GM08714 (cell line): ENCODE measurements around the gene FNBP1L.

Experiments used
- H3K4me3 ChIP-seq: fragments of 200-500 bp; sonication (Bioruptor generic); 2 replicates; pipeline ENCODE4 v1.5.1; 2014; ENCODE audit warnings: mild to moderate bottlenecking, low read length, inconsistent platforms
- ZNF274 ChIP-seq: IDR thresholded peaks from 2 replicates; pipeline ENCODE4 v1.6.1; 2012; ENCODE audit warnings: mild to moderate bottlenecking, low read depth, low read length

Gene FNBP1L

DNA sequence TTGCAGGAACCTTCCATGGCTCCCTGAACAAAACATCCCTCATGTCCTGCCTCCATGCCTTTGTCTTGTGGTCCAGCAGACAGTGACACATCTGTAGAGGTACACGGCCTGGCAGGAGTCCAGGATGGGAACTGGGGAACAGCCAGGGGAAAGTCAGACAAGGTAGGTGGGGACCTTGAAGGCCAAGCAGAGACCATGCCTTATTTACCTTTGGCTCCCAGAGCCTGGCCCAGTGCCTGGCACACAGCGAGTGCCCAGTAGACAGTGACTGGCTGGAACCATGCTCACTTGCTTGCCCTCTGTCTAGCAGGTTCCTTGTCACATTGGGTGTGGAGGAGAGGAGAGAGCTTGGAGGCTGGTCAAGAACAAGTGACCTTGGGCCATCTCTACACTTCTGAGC is 152.7 kb downstream of the FNBP1L start:
- no peak for TF ChIP-seq ZNF274
- no peak overlapping the region for H3K4me3 ChIP-seq

DNA sequence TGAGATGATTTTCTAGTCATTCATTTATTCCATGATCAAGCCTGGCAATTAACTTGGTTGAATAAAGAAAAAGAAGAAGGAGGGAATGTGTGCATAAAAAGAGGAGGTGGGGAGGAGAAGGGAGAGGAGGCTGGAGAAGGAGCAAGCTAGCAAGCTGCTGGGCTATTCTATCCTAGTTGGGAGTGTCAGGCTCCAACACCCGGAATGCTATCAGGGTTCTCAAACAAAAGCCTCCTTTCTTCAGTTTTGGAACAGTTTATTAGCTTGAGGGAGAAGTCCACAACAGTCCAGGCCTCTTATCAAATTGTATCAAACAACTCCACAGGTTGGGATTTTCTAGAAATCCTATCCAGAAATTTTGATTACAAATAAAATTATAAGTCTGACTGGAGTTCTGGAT is 153.8 kb downstream of the FNBP1L start:
- no peak for TF ChIP-seq ZNF274
- no peak overlapping the region for H3K4me3 ChIP-seq

DNA sequence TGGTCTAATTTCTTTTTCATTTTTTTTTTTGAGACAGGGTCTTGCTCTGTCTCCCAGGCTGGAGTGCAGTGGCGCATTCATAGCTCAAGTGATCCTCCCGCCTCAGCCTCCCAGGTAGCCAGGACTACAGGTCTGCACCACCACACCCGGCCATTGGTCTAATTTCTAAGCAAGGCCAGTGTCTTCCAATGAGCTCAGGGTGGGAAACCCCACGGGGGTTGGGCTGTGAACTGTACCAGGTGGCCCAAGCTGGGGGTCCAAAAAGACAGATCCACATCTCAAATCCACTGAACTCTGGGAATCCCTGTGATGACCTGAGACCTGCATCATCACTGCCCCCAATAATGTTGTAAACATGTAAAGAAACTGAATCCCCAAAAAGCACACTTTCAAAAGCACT is 154.2 kb downstream of the FNBP1L start:
- no peak for TF ChIP-seq ZNF274
- no peak overlapping the region for H3K4me3 ChIP-seq

DNA sequence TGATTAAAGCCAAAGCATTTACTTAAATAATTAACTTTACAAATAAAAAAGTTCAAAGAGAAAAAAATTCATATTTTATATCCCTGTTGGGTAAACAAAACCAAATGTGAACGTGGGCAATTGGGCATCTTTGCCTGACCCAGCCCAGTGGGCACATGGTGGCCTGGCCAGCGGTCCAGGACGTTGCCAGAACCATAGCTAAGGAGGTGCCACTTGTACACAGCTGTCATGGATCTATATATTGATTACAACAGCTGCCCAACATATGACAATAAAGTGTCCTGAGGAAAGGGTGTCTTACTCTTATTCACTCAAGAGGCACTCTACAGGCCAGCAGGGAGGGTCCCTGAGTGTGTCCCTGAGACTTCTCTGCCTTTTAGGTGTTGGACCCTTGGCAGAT is 155.2 kb downstream of the FNBP1L start:
- no peak for TF ChIP-seq ZNF274
- no peak overlapping the region for H3K4me3 ChIP-seq

DNA sequence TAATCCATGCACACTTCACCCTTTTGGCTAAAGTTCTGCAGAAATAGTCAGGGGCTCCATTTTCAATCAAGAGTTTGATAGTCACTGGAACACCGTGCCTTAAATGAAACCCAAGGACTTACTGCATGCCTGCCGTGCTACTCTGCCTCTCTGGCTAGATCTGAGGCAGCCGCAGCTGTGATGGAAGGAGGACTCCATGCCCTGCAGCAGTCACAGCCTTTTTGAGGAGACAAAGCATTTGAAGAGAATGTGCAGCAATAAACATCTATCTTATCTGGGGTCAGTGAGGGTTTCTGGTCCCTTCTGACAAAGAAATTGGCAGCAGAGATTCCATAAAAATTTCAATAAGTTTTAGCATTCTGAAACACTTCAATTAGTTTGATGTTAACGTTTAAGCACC is 155.7 kb downstream of the FNBP1L start:
- no peak overlapping the region for H3K4me3 ChIP-seq
- no peak for TF ChIP-seq ZNF274
